ENCODE data around the gene NR3C2. TPM values are rescaled to one million over a fixed set of nuclear protein-coding genes. Genes with fewer than 3 reads are reported as not detected.

Gene NR3C2
- total RNA-seq, 2 donors from 2014 or later: 0.44 to 0.82 TPM

DNA sequence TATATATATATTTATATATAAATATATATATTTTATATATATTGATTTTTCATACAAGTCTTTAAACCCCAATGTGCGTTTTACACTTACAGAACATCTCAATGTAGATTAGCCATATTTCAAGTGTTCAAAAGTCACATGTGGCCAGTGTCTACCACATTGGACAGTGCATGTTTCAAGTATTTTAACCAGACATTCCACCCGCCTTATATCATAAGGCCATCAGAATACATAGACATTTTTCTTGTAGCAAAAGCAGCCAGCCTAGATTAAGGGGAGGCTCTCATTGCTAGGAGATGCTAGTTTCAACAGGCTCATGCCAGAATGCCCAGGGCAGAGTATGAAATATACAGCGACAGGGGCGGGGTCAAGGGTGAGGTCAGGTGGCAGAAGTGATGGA lies 202.0 kb downstream of the NR3C2 start:
- Mint-ChIP-seq H3K36me3 (ENCODE audit: low read depth) (no peaks in the 10 kb centered on the region), H3K9me3 (no peaks in the 10 kb centered on the region), H3K4me1 (no peaks in the 10 kb centered on the region), H3K27ac (no peak overlapping the region), H3K4me3 (no peak overlapping the region), H3K27me3 (ENCODE audit: insufficient read depth) (no peaks in the 10 kb centered on the region)
- no peaks in the 10 kb centered on the region for H3K27me3 ChIP-seq (ENCODE audit: control insufficient read depth, insufficient read depth, low read length, poor library complexity, severe bottlenecking)
- no peak for TF ChIP-seq CTCF (conservative IDR thresholded peaks at IDR 0.05)
- no peak for DNase-seq
- no peaks in the 10 kb centered on the region for H3K9me3 ChIP-seq (ENCODE audit: control insufficient read depth, low read length)
- H3K4me3 ChIP-seq (ENCODE audit: low read length): no peak overlapping the region
- H3K27ac ChIP-seq (ENCODE audit: low read depth, low read length): no peak overlapping the region
- no peaks in the 10 kb centered on the region for H3K4me1 ChIP-seq (ENCODE audit: control insufficient read depth, insufficient read depth, low read length)
- no peaks in the 10 kb centered on the region for H3K36me3 ChIP-seq (ENCODE audit: control insufficient read depth, insufficient read depth, low read length)
- no peak overlapping the region for H3K9ac ChIP-seq (ENCODE audit: extremely low read depth, low read length, poor library complexity, severe bottlenecking)
- WGBS, 2 experiments (ENCODE audit: insufficient coverage in 1 of 2, insufficient read length in 1 of 2): 94 to 96% methylated on average over 2 to 4 of the region's 4 CpGs

DNA sequence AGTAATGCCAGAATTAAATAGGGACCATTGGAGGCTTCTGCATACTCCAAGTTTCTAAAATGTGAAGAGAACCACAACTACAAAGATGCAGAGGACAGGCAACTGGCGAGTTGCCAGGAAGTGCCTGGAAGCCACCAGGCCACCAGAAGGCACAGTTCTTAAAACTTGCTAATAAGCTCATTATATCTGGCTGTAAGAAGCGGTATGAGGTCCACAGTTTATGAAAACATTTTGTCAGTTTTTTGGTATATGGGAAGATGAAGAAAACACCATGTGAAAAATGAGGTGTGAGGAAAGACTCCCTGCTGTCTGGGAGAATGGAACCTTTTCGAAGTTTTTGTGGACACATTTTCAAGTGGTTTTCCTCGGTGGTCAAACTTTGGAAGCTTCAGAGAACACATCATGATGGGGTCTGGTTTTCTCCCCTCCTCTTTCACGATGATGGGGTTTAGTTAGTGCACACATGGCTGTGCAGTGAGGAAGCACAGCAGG lies 202.7 kb downstream of the NR3C2 start:
- no peaks in the 10 kb centered on the region for H3K36me3 ChIP-seq (ENCODE audit: control insufficient read depth, insufficient read depth, low read length)
- 85 to 90% methylated on average over 4 to 5 of the region's 5 CpGs for WGBS, 2 experiments (ENCODE audit: insufficient coverage in 1 of 2, insufficient read length in 1 of 2)
- Mint-ChIP-seq H3K36me3 (ENCODE audit: low read depth) (no peaks in the 10 kb centered on the region), H3K27ac (no peak overlapping the region), H3K27me3 (ENCODE audit: insufficient read depth) (no peaks in the 10 kb centered on the region), H3K4me1 (no peaks in the 10 kb centered on the region), H3K4me3 (no peak overlapping the region), H3K9me3 (no peaks in the 10 kb centered on the region)
- H3K4me3 ChIP-seq (ENCODE audit: low read length): no peak overlapping the region
- no peaks in the 10 kb centered on the region for H3K9me3 ChIP-seq (ENCODE audit: control insufficient read depth, low read length)
- H3K27ac ChIP-seq (ENCODE audit: low read depth, low read length): no peak overlapping the region
- no peaks in the 10 kb centered on the region for H3K27me3 ChIP-seq (ENCODE audit: control insufficient read depth, insufficient read depth, low read length, poor library complexity, severe bottlenecking)
- H3K9ac ChIP-seq (ENCODE audit: extremely low read depth, low read length, poor library complexity, severe bottlenecking): no peak overlapping the region
- DNase-seq: no peak
- no peaks in the 10 kb centered on the region for H3K4me1 ChIP-seq (ENCODE audit: control insufficient read depth, insufficient read depth, low read length)
- no peak for TF ChIP-seq CTCF (conservative IDR thresholded peaks at IDR 0.05)

DNA sequence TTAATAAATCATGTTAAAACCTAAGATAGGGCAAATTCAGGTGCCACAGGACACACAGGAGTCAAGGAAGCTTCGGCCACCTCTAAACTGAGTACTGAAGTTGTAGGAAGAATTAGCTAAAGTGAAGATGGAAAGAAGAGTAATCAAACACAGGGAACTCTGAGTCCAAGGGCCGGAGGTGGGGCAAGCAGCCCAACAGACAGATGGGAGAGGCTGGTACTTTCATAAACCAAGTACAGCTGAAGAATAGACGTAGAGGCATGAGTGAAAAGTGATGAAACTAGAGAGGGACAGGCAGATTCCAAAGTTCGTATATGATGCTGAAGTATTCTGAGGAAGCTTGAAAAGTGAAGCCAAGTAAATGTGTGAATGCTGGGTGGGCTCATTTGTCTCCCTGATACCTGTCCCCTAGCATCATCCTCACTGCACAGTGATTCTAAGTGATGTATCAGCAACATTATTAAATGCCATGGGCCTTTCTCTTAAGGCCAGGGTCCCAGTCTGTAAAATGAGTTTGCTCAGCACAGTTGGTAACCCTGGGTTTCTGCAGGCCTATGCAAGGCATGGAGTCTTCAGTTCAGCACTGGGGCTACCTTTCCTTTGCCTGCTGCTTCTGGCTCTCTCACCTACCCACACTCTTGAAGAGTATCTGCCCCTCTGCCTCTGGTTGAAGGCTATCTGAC lies 203.3 kb downstream of the NR3C2 start:
- WGBS, 2 experiments (ENCODE audit: insufficient coverage in 1 of 2, insufficient read length in 1 of 2): 88 to 96% methylated on average over 3 to 4 of the region's 4 CpGs
- no peak for TF ChIP-seq CTCF (conservative IDR thresholded peaks at IDR 0.05)
- Histone ChIP-seq H3K4me1 (ENCODE audit: control insufficient read depth, insufficient read depth, low read length) (no peaks in the 10 kb centered on the region), H3K27me3 (ENCODE audit: control insufficient read depth, insufficient read depth, low read length, poor library complexity, severe bottlenecking) (no peaks in the 10 kb centered on the region), H3K36me3 (ENCODE audit: control insufficient read depth, insufficient read depth, low read length) (no peaks in the 10 kb centered on the region), H3K27ac (ENCODE audit: low read depth, low read length) (no peak overlapping the region), H3K9ac (ENCODE audit: extremely low read depth, low read length, poor library complexity, severe bottlenecking) (no peak overlapping the region), H3K4me3 (ENCODE audit: low read length) (no peak overlapping the region), H3K9me3 (ENCODE audit: control insufficient read depth, low read length) (no peaks in the 10 kb centered on the region)
- Mint-ChIP-seq H3K9me3 (no peaks in the 10 kb centered on the region), H3K36me3 (ENCODE audit: low read depth) (no peaks in the 10 kb centered on the region), H3K27me3 (ENCODE audit: insufficient read depth) (no peaks in the 10 kb centered on the region), H3K4me1 (no peaks in the 10 kb centered on the region), H3K4me3 (no peak overlapping the region), H3K27ac (no peak overlapping the region)
- DNase-seq: no peak
